Coronary artery (tissue), 2 donors: ENCODE results near the gene N4BP2.
A peak's percentile ranks its signal among the peaks of the same experiment; 100 is the strongest.
"Not testable (repeated sequence)": the region's sequence is repeated elsewhere in the genome, so short reads cannot be mapped to it uniquely, and the experiment has no call there.

ENCODE experiments used
- DNase-seq: peaks from one replicate; pipeline ENCODE4 v3.0.0-alpha.2; 2017; ENCODE audit warnings: low spot score
- H3K27ac ChIP-seq, 2 donors: fragments of 200-600 bp; sonication (generic); one replicate each; pipeline ENCODE4 v1.5.1; 2016 to 2019
- H3K4me3 ChIP-seq: fragments of 200-600 bp; sonication (generic); 2 replicates; pipeline ENCODE4 v1.5.1; 2016; ENCODE audit warnings: mild to moderate bottlenecking, moderate library complexity
- CTCF ChIP-seq: fragments of 200-600 bp; sonication (generic); IDR thresholded peaks from one replicate; pipeline ENCODE4 v1.5.1; 2019; ENCODE audit warnings: antibody characterized with exemption

Gene N4BP2

GRCh38 chr4:40140196-40140595, 83.5 kb downstream of the N4BP2 start:
- H3K27ac ChIP-seq = no peak overlapping the region
- no peak for DNase-seq
- TF ChIP-seq CTCF = no peak
- no peak overlapping the region for H3K4me3 ChIP-seq

DNA sequence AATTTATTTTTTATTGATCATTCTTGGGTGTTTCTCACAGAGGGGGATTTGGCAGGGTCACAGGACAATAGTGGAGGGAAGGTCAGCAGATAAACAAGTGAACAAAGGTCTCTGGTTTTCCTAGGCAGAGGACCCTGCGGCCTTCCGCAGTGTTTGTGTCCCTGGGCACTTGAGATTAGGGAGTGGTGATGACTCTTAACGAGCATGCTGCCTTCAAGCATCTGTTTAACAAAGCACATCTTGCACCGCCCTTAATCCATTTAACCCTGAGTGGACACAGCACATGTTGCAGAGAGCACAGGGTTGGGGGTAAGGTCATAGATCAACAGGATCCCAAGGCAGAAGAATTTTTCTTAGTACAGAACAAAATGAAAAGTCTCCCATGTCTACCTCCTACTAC, 83.9 kb downstream of the N4BP2 start:
- DNase-seq, H3K4me3 ChIP-seq: not testable (repeated sequence)

DNA sequence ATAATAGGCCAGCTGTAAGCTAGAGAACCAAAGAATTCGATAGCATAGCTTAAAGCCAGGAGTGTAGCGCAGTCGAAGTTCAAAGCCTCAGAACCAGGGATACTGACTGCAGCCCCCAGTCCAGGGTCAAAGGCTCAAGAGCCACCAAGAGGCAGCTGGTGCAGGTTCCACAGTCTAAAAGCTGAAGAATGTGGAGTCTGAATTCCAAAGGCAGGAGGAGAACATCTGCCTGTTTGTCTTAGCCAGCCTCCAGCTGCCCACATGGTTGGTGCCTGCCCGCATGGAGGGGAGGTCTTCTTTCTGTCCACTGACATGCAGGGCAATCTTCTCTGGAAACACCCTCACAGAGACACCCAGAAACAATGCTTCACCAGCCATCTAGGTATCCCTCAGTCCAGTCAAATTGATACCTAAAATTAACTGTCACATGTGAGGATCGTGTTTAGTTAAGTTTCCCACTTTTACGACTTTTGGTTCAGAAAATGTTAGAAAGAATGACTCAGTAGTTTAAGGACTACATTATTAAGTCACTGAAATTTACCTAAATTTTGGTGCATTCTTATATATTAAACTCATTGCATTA, 87.4 kb downstream of the N4BP2 start:
- no peak for TF ChIP-seq CTCF
- DNase-seq = no peak
- no peak overlapping the region for H3K4me3 ChIP-seq
- no peak overlapping the region for H3K27ac ChIP-seq

More for the DNA sequence above, 83.9 kb downstream of the N4BP2 start:
- not testable (repeated sequence) for H3K27ac ChIP-seq

GRCh38 chr4:40144716-40145115, 88.1 kb downstream of the N4BP2 start:
- DNase-seq = no peak
- no peak for TF ChIP-seq CTCF

GRCh38 chr4:40147490-40147889, 90.8 kb downstream of the N4BP2 start:
- not testable (repeated sequence) for H3K27ac ChIP-seq, DNase-seq, H3K4me3 ChIP-seq

More at GRCh38 chr4:40144716-40145115, 88.1 kb downstream of the N4BP2 start:
- Histone ChIP-seq H3K27ac (no peak overlapping the region), H3K4me3 (no peak overlapping the region)

DNA sequence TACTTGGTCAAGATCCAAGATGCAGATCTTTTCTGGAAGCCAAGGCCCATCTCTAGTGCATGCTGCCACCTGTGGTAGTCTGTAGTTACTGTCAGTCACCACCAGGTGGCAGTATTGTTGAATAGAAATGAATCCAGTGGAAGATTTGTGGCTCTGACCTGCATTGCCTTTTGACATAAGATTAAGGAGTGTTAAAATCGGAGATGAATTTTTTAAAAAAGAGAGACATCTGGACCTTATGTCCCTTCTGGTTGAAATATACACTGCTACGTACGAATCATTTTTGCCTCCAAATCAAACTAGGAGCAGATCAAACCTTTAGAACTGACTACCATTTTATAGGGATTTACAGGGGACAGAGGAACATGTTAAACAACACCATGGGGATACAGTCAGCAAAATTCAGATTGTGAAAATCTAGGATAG, 93.3 kb downstream of the N4BP2 start:
- H3K4me3 ChIP-seq = no peak overlapping the region
- DNase-seq = no peak
- no peak overlapping the region for H3K27ac ChIP-seq
- peak; percentile 67 for TF ChIP-seq CTCF

GRCh38 chr4:40150932-40151331, 94.3 kb downstream of the N4BP2 start:
- DNase-seq = no peak
- no peak for TF ChIP-seq CTCF
- Histone ChIP-seq H3K4me3 (no peak overlapping the region), H3K27ac (no peak overlapping the region)

DNA sequence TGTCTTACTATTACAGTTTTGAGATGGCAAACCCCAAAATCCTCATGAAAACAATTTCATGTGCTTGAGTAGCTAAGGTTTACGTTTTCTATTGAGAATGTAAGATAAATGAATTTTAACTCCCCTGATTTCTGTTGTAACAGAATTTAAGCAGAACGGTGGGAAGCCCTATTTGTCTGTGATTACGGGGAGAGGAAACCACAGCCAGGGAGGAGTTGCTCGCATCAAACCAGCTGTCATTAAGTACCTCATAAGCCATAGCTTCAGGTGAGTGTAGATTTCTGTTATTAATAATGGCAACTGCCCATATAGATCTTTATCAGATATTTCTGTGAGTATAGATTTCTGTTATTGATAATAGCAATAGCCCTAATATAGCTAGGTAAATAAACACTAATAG, 96.0 kb downstream of the N4BP2 start:
- Histone ChIP-seq H3K27ac (no peak overlapping the region), H3K4me3 (no peak overlapping the region)
- no peak for TF ChIP-seq CTCF
- DNase-seq = no peak
